ENCODE data around the gene LONRF2. TPM values are rescaled to one million over a fixed set of nuclear protein-coding genes. Genes with fewer than 3 reads are reported as not detected.
A peak's percentile ranks its signal among the peaks of the same experiment; 100 is the strongest.

The LONRF2 gene
- polyA plus RNA-seq, 1 experiment = 0.02 TPM

GRCh38 chr2:100247256-100248043 is 74.9 kb downstream of the LONRF2 start:
- no peak for DNase-seq (ENCODE audit: low read depth)
- CTCF ChIA-PET = interaction anchor here (0.7 to 11.6 kb wide), 3 partner anchors 14 to 688 kb away, joined by 3 to 56 read pairs (median 3); no protein-coding TSS in a partner anchor
- POLR2A ChIA-PET = no interaction called here
- TF ChIP-seq CTCF (IDR thresholded peaks at IDR 0.05; ENCODE audit: insufficient read depth, low read depth, low read length) = no peak
- H3K27me3 ChIP-seq (ENCODE audit: control insufficient read depth, insufficient read depth, low read length) = peaks cover 4% of the 10 kb centered on the region
- no peak overlapping the region for H3K4me3 ChIP-seq (ENCODE audit: low read depth, low read length)
- H3K36me3 ChIP-seq (ENCODE audit: control insufficient read depth, insufficient read depth, low read length) = no peaks in the 10 kb centered on the region

- H3K36me3 ChIP-seq (ENCODE audit: control insufficient read depth, insufficient read depth, low read length) = no peaks in the 10 kb centered on the region
- H3K4me3 ChIP-seq (ENCODE audit: low read depth, low read length) = no peak overlapping the region
- ChIA-PET POLR2A (no interaction called here), CTCF (interaction anchor here (0.6 to 11.6 kb wide), 7 partner anchors 15 to 882 kb away, joined by 3 to 56 read pairs (median 3); no protein-coding TSS in a partner anchor)
- no peak for DNase-seq (ENCODE audit: low read depth)
- peak; percentile 35; the same call in 1 of the 2 replicates for TF ChIP-seq CTCF (IDR thresholded peaks at IDR 0.05; ENCODE audit: insufficient read depth, low read depth, low read length)
- peaks cover 4% of the 10 kb centered on the region for H3K27me3 ChIP-seq (ENCODE audit: control insufficient read depth, insufficient read depth, low read length)
These were observed 75.8 kb downstream of the LONRF2 start for GRCh38 chr2:100246163-100247145.

- CTCF ChIA-PET = interaction anchor here (0.6 to 11.6 kb wide), 7 partner anchors 16 to 881 kb away, joined by 3 to 56 read pairs (median 3); no protein-coding TSS in a partner anchor
- Histone ChIP-seq H3K4me3 (ENCODE audit: low read depth, low read length) (no peak overlapping the region), H3K27me3 (ENCODE audit: control insufficient read depth, insufficient read depth, low read length) (peaks cover 4% of the 10 kb centered on the region), H3K36me3 (ENCODE audit: control insufficient read depth, insufficient read depth, low read length) (no peaks in the 10 kb centered on the region)
- no peak for TF ChIP-seq CTCF (IDR thresholded peaks at IDR 0.05; ENCODE audit: insufficient read depth, low read depth, low read length)
- POLR2A ChIA-PET = no interaction called here
- no peak for DNase-seq (ENCODE audit: low read depth)
These were observed 76.6 kb downstream of the LONRF2 start for GRCh38 chr2:100245681-100246080.

GRCh38 chr2:100244881-100245605 is 77.3 kb downstream of the LONRF2 start:
- POLR2A ChIA-PET = no interaction called here
- TF ChIP-seq CTCF (IDR thresholded peaks at IDR 0.05; ENCODE audit: insufficient read depth, low read depth, low read length) = no peak
- Histone ChIP-seq H3K4me3 (ENCODE audit: low read depth, low read length) (no peak overlapping the region), H3K27me3 (ENCODE audit: control insufficient read depth, insufficient read depth, low read length) (peaks cover 4% of the 10 kb centered on the region), H3K36me3 (ENCODE audit: control insufficient read depth, insufficient read depth, low read length) (no peaks in the 10 kb centered on the region)
- no peak for DNase-seq (ENCODE audit: low read depth)
- CTCF ChIA-PET = interaction anchor here (0.6 to 11.6 kb wide), 9 partner anchors 17 to 686 kb away, joined by 3 to 56 read pairs (median 4); no protein-coding TSS in a partner anchor
